Stomach (tissue), 9 donors: ENCODE results near the gene RND1. TPM values are rescaled to one million over a fixed set of nuclear protein-coding genes. Genes with fewer than 3 reads are reported as not detected.
"Not testable (repeated sequence)": the region's sequence is repeated elsewhere in the genome, so short reads cannot be mapped to it uniquely, and the experiment has no call there.

Source experiments
- DNase-seq, 2 donors: peaks; one replicate each; pipeline versions ENCODE4 v3.0.0 to v3.0.0-alpha.2; 2013 to 2019
- H3K27ac ChIP-seq, 5 donors: fragments of 200-600 bp in 4 of 5; sonication (generic) in 4 of 5; one replicate each; pipeline ENCODE4 v1.5.1; 2013 to 2019; ENCODE audit warnings: mild to moderate bottlenecking in 1 of 5, moderate library complexity in 1 of 5
- H3K27me3 ChIP-seq, 3 donors: fragments of 200-600 bp; sonication (generic); one replicate each; pipeline ENCODE4 v1.5.1; 2017 to 2019; ENCODE audit warnings: mixed run types in 1 of 3
- H3K36me3 ChIP-seq, 4 donors: fragments of 200-600 bp; sonication (generic); 1 replicate in 3 of 4; 2 replicates in 1 of 4; pipeline ENCODE4 v1.5.1; 2016 to 2019
- H3K4me1 ChIP-seq, 4 donors: fragments of 200-600 bp; sonication (generic); one replicate each; pipeline ENCODE4 v1.5.1; 2016 to 2019
- H3K4me3 ChIP-seq, 4 donors: fragments of 200-600 bp; sonication (generic) in 3 of 4; one replicate each; pipeline ENCODE4 v1.5.1; 2016 to 2019; ENCODE audit warnings: mild to moderate bottlenecking in 1 of 4
- H3K9me3 ChIP-seq, 4 donors: fragments of 200-600 bp; sonication (generic); one replicate each; pipeline ENCODE4 v1.5.1; 2016 to 2019
- EP300 ChIP-seq: sonication (generic); formaldehyde crosslinking; IDR thresholded peaks from one replicate; pipeline ENCODE4 v1.6.1; 2017; ENCODE audit warnings: antibody characterized with exemption
- POLR2A ChIP-seq, 4 donors: fragments of 450-650 bp; IDR thresholded peaks; one replicate each; pipeline ENCODE4 v1.6.1; 2016; ENCODE audit warnings: antibody characterized with exemption in 4 of 4, control low read depth in 2 of 4, mild to moderate bottlenecking in 1 of 4, moderate library complexity in 1 of 4
- POLR2AphosphoS5 ChIP-seq, 3 donors: sonication (generic); formaldehyde crosslinking; IDR thresholded peaks; one replicate each; pipeline ENCODE4 v1.6.1; 2016; ENCODE audit warnings: antibody characterized with exemption in 3 of 3
- WGBS, 5 donors: extraction: QIAGEN DNeasy Blood & Tissue Kit in 3 of 5; methylation state at CpG; one replicate each; pipeline versions ENCODE4 v1.1.5 to v1.1.7; 2013 to 2018; 5-methylcytosine and 5-hydroxymethylcytosine counted together
- intact Hi-C: fragments of 100-400 bp; cut with DNase I; formaldehyde crosslinking; loops from one replicate; pipeline ENCODE4 v1.15.1; 2023; ENCODE audit warnings: low total_unique reads
- polyA plus RNA-seq, 3 donors: library from polyadenylated mRNA; stranded (reverse); fragments of 200-250 nt; gene quantifications; one replicate each; pipeline ENCODE4 v1.2.3, GENCODE V29; 2013
- total RNA-seq, 5 donors: library from RNA; depleted of rRNA; stranded (reverse); fragments of >200 nt; gene quantifications; one replicate each; pipeline versions ENCODE4 v1.1.0 to v1.2.3, GENCODE V29; 2014 to 2016
- TF ChIP-seq, protein P1 (sequence below), 7 experiments: fragments of 450-650 bp in 4 of 7; fragments of 200-600 bp in 3 of 7; sonication (generic) in 3 of 7; IDR thresholded peaks; one replicate each; pipeline ENCODE4 v1.5.1; 2016 to 2019; ENCODE audit warnings: antibody characterized with exemption in 7 of 7, control low read depth in 2 of 7, mild to moderate bottlenecking in 1 of 7
- donor health status: healthy with polysubstance abuse.
- donor health status: Bipolar disorder and iron deficiency.
- donor health status: healthy.

Gene RND1
- total and polyA plus RNA-seq, 8 donors = 3.5 to 21.0 (median 12.2) TPM; not detected in 1

DNA sequence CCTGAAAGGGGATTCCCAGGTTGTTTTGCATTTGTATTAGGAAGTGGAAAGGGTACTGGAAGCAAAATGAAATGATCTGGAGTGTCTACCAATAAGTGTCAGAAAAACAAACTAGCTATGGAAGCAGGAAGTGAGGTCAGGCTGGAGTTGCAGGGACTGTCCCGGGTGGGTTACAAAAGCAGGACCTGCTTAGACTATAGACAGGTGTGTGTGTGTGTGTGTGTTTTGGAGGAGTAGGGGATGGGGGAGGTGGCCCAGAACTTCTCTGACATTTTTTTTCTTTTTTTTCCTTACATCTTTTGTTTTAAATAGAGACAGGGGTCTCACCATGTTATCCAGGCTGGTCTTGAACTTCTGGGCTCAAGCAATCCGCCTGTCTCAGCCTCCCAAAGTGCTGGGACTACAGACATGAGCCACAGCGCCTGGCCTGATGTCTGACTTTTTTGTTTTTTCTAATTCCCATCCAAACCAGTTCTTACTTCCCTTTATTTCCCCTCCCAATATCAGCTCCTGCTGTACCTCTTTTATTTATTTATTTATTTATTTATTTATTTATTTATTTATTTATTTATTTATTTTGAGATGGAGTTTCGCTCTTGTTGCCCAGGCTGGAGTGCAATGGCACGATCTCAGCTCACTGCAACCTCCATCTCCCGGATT lies 512 bp upstream of the RND1 start:
- H3K9me3 ChIP-seq = no peaks in the 10 kb centered on the region
- H3K4me3 ChIP-seq = peak overlapping the region; percentile 68 to 91 (median 80)
- DNase-seq = no peak
- H3K27ac ChIP-seq = peak overlapping the region; percentile 47 to 84 (median 76)
- TF ChIP-seq POLR2AphosphoS5 (IDR thresholded peaks at IDR 0.05) (no peak), POLR2A (IDR thresholded peaks at IDR 0.05) (no peak)
- TF ChIP-seq, protein P1, sequence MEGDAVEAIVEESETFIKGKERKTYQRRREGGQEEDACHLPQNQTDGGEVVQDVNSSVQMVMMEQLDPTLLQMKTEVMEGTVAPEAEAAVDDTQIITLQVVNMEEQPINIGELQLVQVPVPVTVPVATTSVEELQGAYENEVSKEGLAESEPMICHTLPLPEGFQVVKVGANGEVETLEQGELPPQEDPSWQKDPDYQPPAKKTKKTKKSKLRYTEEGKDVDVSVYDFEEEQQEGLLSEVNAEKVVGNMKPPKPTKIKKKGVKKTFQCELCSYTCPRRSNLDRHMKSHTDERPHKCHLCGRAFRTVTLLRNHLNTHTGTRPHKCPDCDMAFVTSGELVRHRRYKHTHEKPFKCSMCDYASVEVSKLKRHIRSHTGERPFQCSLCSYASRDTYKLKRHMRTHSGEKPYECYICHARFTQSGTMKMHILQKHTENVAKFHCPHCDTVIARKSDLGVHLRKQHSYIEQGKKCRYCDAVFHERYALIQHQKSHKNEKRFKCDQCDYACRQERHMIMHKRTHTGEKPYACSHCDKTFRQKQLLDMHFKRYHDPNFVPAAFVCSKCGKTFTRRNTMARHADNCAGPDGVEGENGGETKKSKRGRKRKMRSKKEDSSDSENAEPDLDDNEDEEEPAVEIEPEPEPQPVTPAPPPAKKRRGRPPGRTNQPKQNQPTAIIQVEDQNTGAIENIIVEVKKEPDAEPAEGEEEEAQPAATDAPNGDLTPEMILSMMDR (IDR thresholded peaks at IDR 0.05) = no peak
- peaks cover 0 to 32% (median 5%) of the 10 kb centered on the region in 3 donors for H3K27me3 ChIP-seq
- intact Hi-C loops = no loop called here
- WGBS, 5 donors = 71 to 78% (median 77%) methylated on average over 6 of the region's 6 CpGs
- peaks cover 0 to 14% (median 10%) of the 10 kb centered on the region in 4 donors for H3K36me3 ChIP-seq
- H3K4me1 ChIP-seq = peaks cover 9 to 45% (median 30%) of the 10 kb centered on the region in 4 donors

DNA sequence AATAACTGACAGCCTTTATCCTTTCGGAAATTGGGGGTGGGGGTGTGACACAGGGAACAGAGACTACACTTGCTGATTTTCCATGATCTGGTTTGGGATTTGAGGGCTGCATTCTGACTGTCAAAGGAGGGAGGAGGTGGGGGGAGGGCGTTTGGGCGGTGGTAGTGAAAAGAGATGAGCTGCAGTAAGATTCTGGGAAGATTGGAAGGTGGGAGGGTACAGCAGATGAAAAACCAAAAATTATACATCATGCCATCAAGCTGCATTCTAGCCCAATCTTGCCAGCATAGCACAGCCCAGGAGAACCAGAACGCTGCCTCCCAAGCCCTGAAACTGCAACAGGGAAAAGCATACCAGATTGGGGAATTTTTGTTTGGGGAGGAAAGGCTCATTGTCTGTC lies 2.4 kb downstream of the RND1 start:
- intact Hi-C loops = no loop called here
- Histone ChIP-seq H3K27me3 (peaks cover 0 to 32% (median 5%) of the 10 kb centered on the region in 3 donors), H3K4me3 (peak overlapping the region in 2 of 4 donors; percentile 82 to 91), H3K27ac (no peak overlapping the region), H3K36me3 (peaks cover 0 to 37% (median 27%) of the 10 kb centered on the region in 4 donors), H3K9me3 (no peaks in the 10 kb centered on the region), H3K4me1 (peaks cover 9 to 45% (median 30%) of the 10 kb centered on the region in 4 donors)
- DNase-seq = no peak
- WGBS, 5 donors = 65 to 85% (median 76%) methylated on average over 4 of the region's 4 CpGs
- TF ChIP-seq POLR2AphosphoS5 (IDR thresholded peaks at IDR 0.05) (no peak), EP300 (no peak), POLR2A (IDR thresholded peaks at IDR 0.05) (no peak)
- TF ChIP-seq, protein P1 (IDR thresholded peaks at IDR 0.05) = no peak

DNA sequence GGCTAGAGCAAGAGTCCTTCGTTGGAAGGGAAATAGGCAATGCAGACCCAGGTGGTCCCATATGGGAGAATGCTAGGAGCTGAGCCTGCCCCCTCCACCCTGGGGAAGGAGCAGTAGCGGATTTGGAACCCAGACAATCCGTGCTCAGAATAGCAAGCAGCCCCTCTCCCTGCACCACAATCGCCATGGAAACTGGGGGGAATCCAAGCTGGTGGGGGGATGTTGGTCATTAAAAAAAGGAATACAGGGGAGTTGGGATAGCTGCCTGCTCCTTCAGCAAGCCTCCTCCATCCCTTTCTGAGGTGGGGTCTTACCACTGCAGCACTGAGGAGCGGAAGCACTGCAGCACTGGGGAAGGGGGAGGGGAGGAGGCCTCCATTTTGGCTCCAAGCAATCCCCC lies 2.9 kb downstream of the RND1 start:
- H3K4me1 ChIP-seq = peaks cover 9 to 45% (median 30%) of the 10 kb centered on the region in 4 donors
- 74 to 81% (median 75%) methylated on average over 5 of the region's 5 CpGs for WGBS, 5 donors
- DNase-seq = no peak
- intact Hi-C loops = no loop called here
- H3K9me3 ChIP-seq = no peaks in the 10 kb centered on the region
- no peak for TF ChIP-seq POLR2AphosphoS5 (IDR thresholded peaks at IDR 0.05)
- TF ChIP-seq, protein P1 (IDR thresholded peaks at IDR 0.05) = no peak
- no peak for TF ChIP-seq POLR2A (IDR thresholded peaks at IDR 0.05)
- TF ChIP-seq EP300 = no peak
- no peak overlapping the region for H3K27ac ChIP-seq
- H3K4me3 ChIP-seq = peak overlapping the region in 2 of 4 donors; percentile 7 to 91
- H3K27me3 ChIP-seq = peaks cover 0 to 32% (median 5%) of the 10 kb centered on the region in 3 donors
- H3K36me3 ChIP-seq = peaks cover 0 to 42% (median 32%) of the 10 kb centered on the region in 4 donors

DNA sequence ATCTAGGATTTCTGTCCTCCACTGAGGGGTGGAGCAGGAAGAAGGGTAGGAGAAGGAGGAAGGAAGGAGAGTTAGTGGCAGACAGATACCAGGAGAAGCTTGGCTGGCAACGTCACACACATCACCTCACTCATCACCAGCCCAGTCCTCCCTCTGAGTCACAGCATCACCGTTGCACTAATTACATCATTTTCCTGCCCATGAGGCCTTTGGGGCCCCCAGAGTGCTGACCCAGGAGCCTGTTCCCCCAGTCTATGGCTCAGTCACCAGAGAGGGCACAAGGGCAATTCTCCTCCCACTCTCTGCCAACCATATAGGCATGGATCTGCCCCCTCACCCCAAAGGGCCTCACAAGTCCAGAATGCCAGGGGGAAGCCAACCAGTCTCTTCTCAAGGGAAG lies 4.6 kb downstream of the RND1 start:
- peak overlapping the region in 1 of 4 donors; percentile 91 for H3K4me3 ChIP-seq

DNA sequence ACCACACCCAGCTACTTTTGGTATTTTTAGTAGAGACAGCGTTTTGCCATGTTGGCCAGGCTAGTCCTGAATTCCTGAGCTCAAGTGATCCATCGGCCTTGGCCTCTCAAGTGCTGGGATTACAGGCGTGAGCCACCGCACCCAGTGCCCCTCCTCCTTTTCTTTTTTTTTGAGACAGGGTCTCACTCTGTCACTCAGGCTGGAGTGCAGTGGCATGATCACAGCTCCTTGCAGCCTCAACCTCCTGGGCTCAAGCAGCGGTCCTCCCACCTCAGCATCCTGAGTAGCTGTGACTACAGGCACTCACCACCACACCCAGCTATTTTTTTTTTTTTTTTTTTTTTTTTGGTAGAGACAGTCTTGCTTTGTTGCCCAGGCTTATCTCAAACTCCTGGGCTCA lies 5.4 kb downstream of the RND1 start:
- H3K9me3 ChIP-seq, intact Hi-C loops, DNase-seq, H3K4me3 ChIP-seq, H3K27ac ChIP-seq: not testable (repeated sequence)
- Histone ChIP-seq H3K27me3 (peaks cover 0 to 29% (median 5%) of the 10 kb centered on the region in 3 donors), H3K36me3 (peaks cover 3 to 54% (median 39%) of the 10 kb centered on the region in 4 donors), H3K4me1 (peaks cover 6 to 31% (median 18%) of the 10 kb centered on the region in 4 donors)
- 88 to 95% (median 94%) methylated on average over 5 of the region's 5 CpGs for WGBS, 5 donors

More for the DNA sequence above, 4.6 kb downstream of the RND1 start:
- DNase-seq = no peak
- H3K27me3 ChIP-seq = peaks cover 0 to 32% (median 5%) of the 10 kb centered on the region in 3 donors
- H3K27ac ChIP-seq = no peak overlapping the region
- peaks cover 3 to 54% (median 39%) of the 10 kb centered on the region in 4 donors for H3K36me3 ChIP-seq
- TF ChIP-seq, protein P1 (IDR thresholded peaks at IDR 0.05) = no peak
- peaks cover 9 to 37% (median 25%) of the 10 kb centered on the region in 4 donors for H3K4me1 ChIP-seq
- H3K9me3 ChIP-seq = no peaks in the 10 kb centered on the region
- intact Hi-C loops = no loop called here
- 34 to 72% (median 50%) methylated on average over 2 of the region's 2 CpGs for WGBS, 5 donors
